Mucosa of descending colon (tissue), 3 donors: ENCODE results near the gene MLH3. TPM values are rescaled to one million over a fixed set of nuclear protein-coding genes. Genes with fewer than 3 reads are reported as not detected.
A peak's percentile ranks its signal among the peaks of the same experiment; 100 is the strongest.

Experiments
- ATAC-seq: fragments of 200-7000 bp; cut with Tn5 transposase; one replicate; pipeline ENCODE4 v1.9.1; 2020; ENCODE audit warnings: mild to moderate bottlenecking, moderate library complexity
- DNase-seq, 3 donors: peaks; one replicate each; pipeline ENCODE4 v3.0.0-alpha.2; 2020
- H3K36me3 ChIP-seq: fragments of 200-600 bp; one replicate; pipeline ENCODE4 v1.8.0; 2021; ENCODE audit warnings: low read depth, mild to moderate bottlenecking
- H3K4me1 ChIP-seq: fragments of 200-600 bp; one replicate; pipeline ENCODE4 v1.8.0; 2021; ENCODE audit warnings: low read depth, mild to moderate bottlenecking
- H3K4me3 ChIP-seq: fragments of 200-600 bp; one replicate; pipeline ENCODE4 v1.8.0; 2021; ENCODE audit warnings: mild to moderate bottlenecking
- H3K9me3 ChIP-seq: fragments of 200-600 bp; one replicate; pipeline ENCODE4 v1.8.0; 2021; ENCODE audit warnings: mild to moderate bottlenecking
- CTCF ChIP-seq: fragments of 200-600 bp; IDR thresholded peaks from one replicate; pipeline ENCODE4 v1.8.0; 2022; ENCODE audit warnings: antibody characterized with exemption, mild to moderate bottlenecking
- intact Hi-C, 2 donors: fragments of 100-400 bp; cut with DNase I in 1 of 2; cut with micrococcal nuclease in 1 of 2; formaldehyde crosslinking; loops; one replicate each; pipeline versions ENCODE4 v1.11.0 to v1.11.1; 2022; cut with DNase I, micrococcal nuclease
- total RNA-seq, 3 donors: library from RNA; stranded (reverse); fragmentation: NEBNext Ultra II Directional in 2 of 3; extraction: Animal tissue kit (Norgen Biotek cat#: 25700) in 2 of 3; gene quantifications; one replicate each; pipeline versions ENCODE4 v1.2.1 to v1.2.4, GENCODE V29; 2021 to 2023
- donor health status: DM: no; HTN: no; CAD: no; lungs with moderate emphysema.
- donor health status: DM: no; HTN: no; CAD: no.
- donor health status: DM: no; HTN: yes; CAD: no.

Gene MLH3
- total RNA-seq, 3 donors from 2014 or later, result 22.2 to 40.8 (median 26.2) TPM

GRCh38 chr14:75042035-75042434 lies 9.2 kb downstream of the MLH3 start:
- no peak for TF ChIP-seq CTCF
- ATAC-seq (peak; percentile 23), DNase-seq (peak in 1 of 3 donors; percentile 22)
- peaks cover 36% of the 10 kb centered on the region for H3K4me1 ChIP-seq
- H3K36me3 ChIP-seq, result no peaks in the 10 kb centered on the region
- no peaks in the 10 kb centered on the region for H3K9me3 ChIP-seq
- H3K4me3 ChIP-seq, result no peak overlapping the region
- intact Hi-C loops, result no loop called here

GRCh38 chr14:75041613-75042012 lies 9.7 kb downstream of the MLH3 start:
- intact Hi-C loops, result no loop called here
- DNase-seq (peak in 1 of 3 donors; percentile 63), ATAC-seq (peak; percentile 95)
- no peak for TF ChIP-seq CTCF
- H3K36me3 ChIP-seq, result no peaks in the 10 kb centered on the region
- peaks cover 33% of the 10 kb centered on the region for H3K4me1 ChIP-seq
- no peak overlapping the region for H3K4me3 ChIP-seq
- no peaks in the 10 kb centered on the region for H3K9me3 ChIP-seq

- TF ChIP-seq CTCF, result no peak
- Histone ChIP-seq H3K4me3 (no peak overlapping the region), H3K36me3 (no peaks in the 10 kb centered on the region), H3K4me1 (peaks cover 33% of the 10 kb centered on the region), H3K9me3 (no peaks in the 10 kb centered on the region)
- peak; percentile 56 for ATAC-seq
- DNase-seq, result no peak
- intact Hi-C loops, result no loop called here
Measured at GRCh38 chr14:75040959-75041358, 10.3 kb downstream of the MLH3 start.

- Histone ChIP-seq H3K4me1 (peaks cover 33% of the 10 kb centered on the region), H3K9me3 (no peaks in the 10 kb centered on the region), H3K36me3 (no peaks in the 10 kb centered on the region), H3K4me3 (no peak overlapping the region)
- ATAC-seq (peak; percentile 51), DNase-seq (no peak)
- no peak for TF ChIP-seq CTCF
- intact Hi-C loops, result no loop called here
Measured at GRCh38 chr14:75040507-75040906, 10.8 kb downstream of the MLH3 start.

DNA sequence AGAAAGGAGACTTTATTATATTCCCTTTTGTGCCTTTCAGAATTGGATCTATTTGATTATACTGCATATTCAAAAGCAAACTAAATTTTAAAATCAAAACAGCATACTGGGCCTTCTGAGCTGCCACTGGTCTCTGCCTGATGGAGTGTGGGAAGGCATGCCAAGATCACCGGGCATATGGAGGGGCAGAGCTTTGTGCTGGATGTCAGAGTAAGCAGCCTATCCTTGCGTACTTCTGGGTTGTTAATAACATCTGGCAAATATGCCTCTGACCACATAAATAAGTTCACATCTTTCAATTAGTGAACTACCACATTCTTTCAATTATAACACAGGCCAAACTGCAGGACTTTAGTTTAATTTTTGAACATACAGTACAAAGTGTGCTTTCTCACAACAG lies 18.3 kb downstream of the MLH3 start:
- Histone ChIP-seq H3K4me3 (no peak overlapping the region), H3K4me1 (no peaks in the 10 kb centered on the region), H3K9me3 (no peaks in the 10 kb centered on the region), H3K36me3 (no peaks in the 10 kb centered on the region)
- intact Hi-C loops, result no loop called here
- ATAC-seq, result no peak
- TF ChIP-seq CTCF, result no peak
- no peak for DNase-seq

- no peaks in the 10 kb centered on the region for H3K36me3 ChIP-seq
- DNase-seq, result no peak
- ATAC-seq, result peak; percentile 27
Measured at GRCh38 chr14:75030147-75030546, 21.1 kb downstream of the MLH3 start.

More at GRCh38 chr14:75030147-75030546, 21.1 kb downstream of the MLH3 start:
- no peak overlapping the region for H3K4me3 ChIP-seq
- intact Hi-C loops, result no loop called here
- H3K4me1 ChIP-seq, result no peaks in the 10 kb centered on the region
- TF ChIP-seq CTCF, result no peak
- H3K9me3 ChIP-seq, result no peaks in the 10 kb centered on the region
